Right lobe of liver (tissue), 4 donors: ENCODE results near the gene SYNRG.

Source experiments
- CTCF ChIP-seq, 4 donors: fragments of 200-600 bp in 3 of 4; fragments of 450-650 bp in 1 of 4; IDR thresholded peaks; one replicate each; pipeline versions ENCODE4 v1.5.1 to v1.8.0; 2016 to 2022; ENCODE audit warnings: antibody characterized with exemption in 4 of 4, mild to moderate bottlenecking in 2 of 4
- POLR2A ChIP-seq: fragments of 450-650 bp; IDR thresholded peaks from one replicate; pipeline ENCODE4 v1.6.1; 2017; ENCODE audit warnings: antibody characterized with exemption, mild to moderate bottlenecking
- donor health status: DM: no; HTN: no; CAD: no.
- donor health status: DM: no; HTN: no; CAD: no.
- donor health status: DM: no; HTN: yes; CAD: no.

GRCh38 chr17:37503148-37503547, 106.1 kb downstream of the SYNRG start:
- TF ChIP-seq CTCF (IDR thresholded peaks at IDR 0.05), result no peak
- TF ChIP-seq POLR2A, result no peak
